GM12891 (cell line): ENCODE results near the gene LILRB5.
"Not testable (repeated sequence)": the region's sequence is repeated elsewhere in the genome, so short reads cannot be mapped to it uniquely, and the experiment has no call there.

Experiments used
- PAX5 ChIP-seq: IDR thresholded peaks from 2 replicates; pipeline ENCODE4 v1.6.1; 2011; ENCODE audit warnings: low read length, moderate library complexity, mild to moderate bottlenecking; ENCODE audit not compliant: insufficient read depth, severe bottlenecking
- POLR2A ChIP-seq: IDR thresholded peaks from 2 replicates; pipeline ENCODE4 v1.6.1; 2011; ENCODE audit warnings: low read depth, low read length, control low read depth
- POLR2AphosphoS5 ChIP-seq: IDR thresholded peaks from 2 replicates; pipeline ENCODE4 v1.6.1; 2011; ENCODE audit warnings: low read depth, low read length, control low read depth

DNA sequence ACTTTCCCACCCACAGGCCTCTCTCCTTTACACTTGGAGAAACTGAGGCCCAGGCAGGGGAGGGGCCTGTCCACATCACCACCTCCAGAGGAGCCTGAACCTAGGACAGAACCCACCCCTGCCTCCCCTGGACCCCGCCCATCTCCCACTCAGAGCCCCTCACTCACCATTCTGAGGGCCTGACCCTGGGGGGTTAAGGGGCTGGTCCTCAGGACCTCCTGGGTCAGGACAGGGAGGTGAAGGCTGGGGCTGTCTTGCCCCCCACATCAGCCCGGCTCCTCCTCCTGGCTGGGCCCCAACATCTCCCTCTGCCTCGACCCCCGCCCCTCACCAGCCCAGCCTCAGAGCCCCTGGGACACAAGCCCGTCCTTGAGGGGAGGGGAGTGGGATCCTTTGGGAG lies 37.4 kb downstream of the LILRB5 start:
- not testable (repeated sequence) for TF ChIP-seq POLR2AphosphoS5, POLR2A, PAX5
